AG04449 (cell line): Measurements from ENCODE around the gene TAL1.
A peak's percentile ranks its signal among the peaks of the same experiment; 100 is the strongest.

Experiments used
- CTCF ChIA-PET: fragments of 350-600 bp; formaldehyde crosslinking; extraction: SDS; loops from one replicate; lab custom pipeline; 2021; ENCODE audit warnings: antibody characterized with exemption; lab: Yijun Ruan, JAX
- POLR2A ChIA-PET: fragments of 400-600, 350-600 bp; formaldehyde crosslinking; extraction: SDS; loops from one replicate; lab custom pipeline; 2020; ENCODE audit warnings: antibody characterized with exemption, inconsistent platforms; lab: Yijun Ruan, JAX
- DNase-seq: peaks from one replicate; pipeline ENCODE4 v3.0.0-alpha.2; 2010; ENCODE audit warnings: low read depth, low spot score
- H3K4me3 ChIP-seq: 2 replicates; pipeline ENCODE4 v1.5.1; 2011; ENCODE audit warnings: low read depth, mild to moderate bottlenecking, control low read depth, low read length
- TF ChIP-seq, protein P1 (sequence below): IDR thresholded peaks from one replicate; pipeline ENCODE4 v1.5.1; 2011; ENCODE audit warnings: mild to moderate bottlenecking, moderate library complexity, low read length, control low read depth, inconsistent platforms; ENCODE audit not compliant: insufficient read depth; ENCODE audit errors: missing control alignments

The TAL1 gene

GRCh38 chr1:47179017-47179987 lies 52.7 kb downstream of the TAL1 start:
- ChIA-PET POLR2A (interaction anchor here (0.7 to 1.6 kb wide), 4 partner anchors 135 to 354 kb away, joined by 3 to 5 read pairs (median 4); partner anchors contain the start of genes CMPK1, FOXD2 and STIL), CTCF (interaction anchor here (0.6 to 12.9 kb wide), 45 partner anchors 10 to 730 kb away, joined by 3 to 213 read pairs (median 4); partner anchors contain the start of genes CMPK1, FOXD2 and PDZK1IP1)
- TF ChIP-seq, protein P1, sequence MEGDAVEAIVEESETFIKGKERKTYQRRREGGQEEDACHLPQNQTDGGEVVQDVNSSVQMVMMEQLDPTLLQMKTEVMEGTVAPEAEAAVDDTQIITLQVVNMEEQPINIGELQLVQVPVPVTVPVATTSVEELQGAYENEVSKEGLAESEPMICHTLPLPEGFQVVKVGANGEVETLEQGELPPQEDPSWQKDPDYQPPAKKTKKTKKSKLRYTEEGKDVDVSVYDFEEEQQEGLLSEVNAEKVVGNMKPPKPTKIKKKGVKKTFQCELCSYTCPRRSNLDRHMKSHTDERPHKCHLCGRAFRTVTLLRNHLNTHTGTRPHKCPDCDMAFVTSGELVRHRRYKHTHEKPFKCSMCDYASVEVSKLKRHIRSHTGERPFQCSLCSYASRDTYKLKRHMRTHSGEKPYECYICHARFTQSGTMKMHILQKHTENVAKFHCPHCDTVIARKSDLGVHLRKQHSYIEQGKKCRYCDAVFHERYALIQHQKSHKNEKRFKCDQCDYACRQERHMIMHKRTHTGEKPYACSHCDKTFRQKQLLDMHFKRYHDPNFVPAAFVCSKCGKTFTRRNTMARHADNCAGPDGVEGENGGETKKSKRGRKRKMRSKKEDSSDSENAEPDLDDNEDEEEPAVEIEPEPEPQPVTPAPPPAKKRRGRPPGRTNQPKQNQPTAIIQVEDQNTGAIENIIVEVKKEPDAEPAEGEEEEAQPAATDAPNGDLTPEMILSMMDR: peak; percentile 97
- peak; percentile 72 for DNase-seq
- H3K4me3 ChIP-seq: peak overlapping the region; percentile 60

DNA sequence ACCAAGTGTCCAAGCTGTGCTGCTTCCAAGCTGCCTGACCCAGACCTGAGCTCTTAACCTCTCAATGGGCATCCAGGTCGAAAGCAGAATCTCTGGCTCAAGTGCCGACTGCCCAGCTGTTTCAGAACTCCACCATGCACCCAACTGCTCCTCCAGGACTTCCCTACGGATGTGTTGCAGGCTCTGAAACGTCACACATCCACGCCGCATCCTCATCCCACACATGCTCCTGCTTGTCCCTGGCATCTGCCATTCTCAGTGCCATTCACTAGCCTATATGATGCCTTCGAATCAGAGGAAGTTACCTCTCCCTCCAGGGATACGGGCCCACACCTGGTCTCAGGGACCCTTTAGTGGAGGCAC lies 53.4 kb downstream of the TAL1 start:
- H3K4me3 ChIP-seq: peak overlapping the region; percentile 60
- TF ChIP-seq, protein P1: no peak
- DNase-seq: no peak
- POLR2A ChIA-PET: interaction anchor here (0.7 to 1.6 kb wide), 4 partner anchors 135 to 354 kb away, joined by 3 to 5 read pairs (median 4); partner anchors contain the start of genes CMPK1, FOXD2 and STIL
- CTCF ChIA-PET: interaction anchor here (0.6 to 12.9 kb wide), 41 partner anchors 9 to 730 kb away, joined by 3 to 213 read pairs (median 4); partner anchors contain the start of genes CMPK1, FOXD2 and PDZK1IP1

DNA sequence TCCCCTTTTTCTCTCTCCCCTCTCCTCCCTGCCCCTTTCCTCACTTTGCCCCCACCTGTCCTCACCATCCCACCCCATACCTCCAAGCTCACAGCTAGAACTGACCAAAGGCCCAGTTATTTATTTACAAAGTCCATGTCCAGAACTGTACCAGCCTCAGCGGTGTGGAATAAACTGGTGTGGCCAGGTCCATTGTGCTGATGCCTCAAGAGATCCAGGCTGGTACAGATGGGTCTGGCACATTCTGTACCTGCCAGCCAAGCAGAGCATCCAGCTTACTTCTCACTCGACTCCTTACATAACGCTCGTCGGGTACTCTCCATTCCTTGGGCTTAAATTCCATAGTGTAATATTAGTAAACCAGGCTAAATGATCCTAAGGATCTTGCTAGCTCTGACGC lies 54.0 kb downstream of the TAL1 start:
- TF ChIP-seq, protein P1: no peak
- ChIA-PET CTCF (interaction anchor here (1.1 to 12.9 kb wide), 15 partner anchors 8 to 729 kb away, joined by 3 to 213 read pairs (median 6); partner anchors contain the start of genes FOXD2 and PDZK1IP1), POLR2A (interaction anchor here (1.4 to 1.6 kb wide), 2 partner anchors 136 to 155 kb away, joined by 4 to 5 read pairs; partner anchors contain the start of genes CMPK1 and STIL)
- H3K4me3 ChIP-seq: no peak overlapping the region
- no peak for DNase-seq

- H3K4me3 ChIP-seq: no peak overlapping the region
- no peak for DNase-seq
- ChIA-PET POLR2A (no interaction called here), CTCF (interaction anchor here (0.8 to 12.9 kb wide), 21 partner anchors 9 to 552 kb away, joined by 3 to 213 read pairs (median 4); partner anchors contain the start of genes CMPK1, FOXD2 and PDZK1IP1)
- TF ChIP-seq, protein P1: peak; percentile 92
These were observed 56.6 kb downstream of the TAL1 start for GRCh38 chr1:47175227-47175934.

DNA sequence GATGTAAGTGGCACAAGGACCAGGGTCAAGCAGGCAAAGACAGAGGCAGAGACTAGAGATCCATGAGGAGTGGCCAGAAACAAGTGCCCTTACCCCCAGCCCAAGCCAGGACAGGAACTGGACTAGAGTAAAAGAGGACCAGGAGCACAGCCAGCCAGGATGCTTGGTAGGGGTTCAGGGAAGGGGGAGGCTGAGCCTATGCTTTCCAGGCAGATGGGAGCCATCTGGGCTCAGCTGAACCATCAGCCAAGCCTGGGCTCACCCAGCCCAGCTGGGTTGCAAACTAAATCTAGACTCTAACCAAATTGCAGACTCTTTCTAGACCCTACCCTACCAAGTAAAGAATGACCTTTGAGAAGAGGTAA lies 57.4 kb downstream of the TAL1 start:
- TF ChIP-seq, protein P1: no peak
- POLR2A ChIA-PET: no interaction called here
- CTCF ChIA-PET: interaction anchor here (0.8 to 12.9 kb wide), 15 partner anchors 8 to 553 kb away, joined by 3 to 213 read pairs (median 5); partner anchors contain the start of genes CMPK1, FOXD2 and PDZK1IP1
- no peak for DNase-seq
- H3K4me3 ChIP-seq: no peak overlapping the region
